SK-N-SH treated with all-trans-retinoic acid at 6 μM for 48 hours (cell line): ENCODE data around the gene KRTAP1-3.

Source experiments
- ATAC-seq: fragments of 200-7000 bp; cut with Tn5 transposase; 3 replicates; pipeline ENCODE4 v1.9.1; 2020; ENCODE audit warnings: mild to moderate bottlenecking, moderate library complexity
- ARNTL ChIP-seq: fragments of 450-650 bp; formaldehyde crosslinking; IDR thresholded peaks from 2 replicates; pipeline ENCODE4 v1.5.0; 2020; ENCODE audit warnings: low read depth, mild to moderate bottlenecking, moderate library complexity, borderline replicate concordance
- BACH2 ChIP-seq: fragments of 250-450 bp; sonication (Bioruptor Pico); IDR thresholded peaks from 2 replicates; pipeline ENCODE4 v1.9.0; 2021; ENCODE audit warnings: mild to moderate bottlenecking, borderline replicate concordance
- CSDC2 ChIP-seq: fragments of 250-450 bp; sonication (Bioruptor Pico); IDR thresholded peaks from 2 replicates; pipeline ENCODE4 v1.5.0; 2020; ENCODE audit warnings: mild to moderate bottlenecking, moderate library complexity
- ESRRG ChIP-seq: fragments of 250-450 bp; sonication (Bioruptor Pico); IDR thresholded peaks from 2 replicates; pipeline ENCODE4 v1.6.1; 2021; ENCODE audit warnings: mild to moderate bottlenecking
- GLIS3 ChIP-seq: fragments of 250-450 bp; sonication (Bioruptor Pico); IDR thresholded peaks from 2 replicates; pipeline ENCODE4 v1.5.0; 2020; ENCODE audit warnings: mild to moderate bottlenecking, moderate library complexity
- ISL1 ChIP-seq: fragments of 250-450 bp; sonication (Bioruptor Pico); IDR thresholded peaks from 2 replicates; pipeline ENCODE4 v2.1.2; 2022; ENCODE audit warnings: mild to moderate bottlenecking, moderate library complexity
- OSR1 ChIP-seq: fragments of 250-450 bp; sonication (Bioruptor Pico); IDR thresholded peaks from 2 replicates; pipeline ENCODE4 v1.8.0; 2022; ENCODE audit warnings: moderate library complexity, mild to moderate bottlenecking, inconsistent platforms
- PPARA ChIP-seq: fragments of 250-450 bp; sonication (Bioruptor Pico); IDR thresholded peaks from 2 replicates; pipeline ENCODE4 v1.5.0; 2020; ENCODE audit warnings: mild to moderate bottlenecking, borderline replicate concordance
- RARB ChIP-seq: fragments of 250-450 bp; sonication (Bioruptor Pico); IDR thresholded peaks from 2 replicates; pipeline ENCODE4 v1.8.0; 2021; ENCODE audit warnings: mild to moderate bottlenecking, moderate library complexity
- SNAI2 ChIP-seq: fragments of 250-450 bp; sonication (Bioruptor Pico); IDR thresholded peaks from 2 replicates; pipeline ENCODE4 v1.5.0; 2020; ENCODE audit warnings: mild to moderate bottlenecking, moderate library complexity
- TCF4 ChIP-seq: fragments of 250-450 bp; sonication (Bioruptor Pico); IDR thresholded peaks from 2 replicates; pipeline ENCODE4 v1.8.0; 2021; ENCODE audit warnings: mild to moderate bottlenecking, moderate library complexity, borderline replicate concordance
- TOX ChIP-seq: fragments of 250-450 bp; sonication (Bioruptor Pico); IDR thresholded peaks from 2 replicates; pipeline ENCODE4 v1.8.0; 2021; ENCODE audit warnings: mild to moderate bottlenecking, moderate library complexity, borderline replicate concordance
- ZC3H10 ChIP-seq: fragments of 250-450 bp; sonication (Bioruptor Pico); IDR thresholded peaks from 2 replicates; pipeline ENCODE4 v1.5.1; 2021; ENCODE audit warnings: mild to moderate bottlenecking, moderate library complexity
- ZFP3 ChIP-seq: fragments of 250-450 bp; sonication (Bioruptor Pico); IDR thresholded peaks from 2 replicates; pipeline ENCODE4 v1.5.0; 2020; ENCODE audit warnings: mild to moderate bottlenecking, moderate library complexity
- ZFP30 ChIP-seq: fragments of 450-650 bp; formaldehyde crosslinking; IDR thresholded peaks from 2 replicates; pipeline ENCODE4 v1.5.0; 2022; ENCODE audit warnings: mild to moderate bottlenecking, moderate library complexity
- ZNF565 ChIP-seq: fragments of 450-650 bp; formaldehyde crosslinking; conservative IDR thresholded peaks from 2 replicates; pipeline ENCODE4 v1.5.0; 2020; ENCODE audit warnings: low read depth, mild to moderate bottlenecking, moderate library complexity
- ZNF70 ChIP-seq: fragments of 450-650 bp; formaldehyde crosslinking; IDR thresholded peaks from 2 replicates; pipeline ENCODE4 v1.5.0; 2020; ENCODE audit warnings: mild to moderate bottlenecking, moderate library complexity
- ZNF8 ChIP-seq: fragments of 450-650 bp; formaldehyde crosslinking; IDR thresholded peaks from 2 replicates; pipeline ENCODE4 v1.5.0; 2020; ENCODE audit warnings: mild to moderate bottlenecking, moderate library complexity
- TF ChIP-seq, protein P1 (sequence below): fragments of 250-450 bp; sonication (Bioruptor Pico); IDR thresholded peaks from 2 replicates; pipeline ENCODE4 v1.8.0; 2020; ENCODE audit warnings: mild to moderate bottlenecking, moderate library complexity, borderline replicate concordance
- TF ChIP-seq, protein P2 (sequence below): fragments of 250-450 bp; sonication (Bioruptor Pico); IDR thresholded peaks from 2 replicates; pipeline ENCODE4 v1.8.0; 2021; ENCODE audit warnings: low read depth, mild to moderate bottlenecking, moderate library complexity, borderline replicate concordance
- TF ChIP-seq, protein P3 (sequence below): fragments of 250-450 bp; sonication (Bioruptor Pico); IDR thresholded peaks from 2 replicates; pipeline ENCODE4 v1.5.1; 2020; ENCODE audit warnings: low read depth, mild to moderate bottlenecking, moderate library complexity
- TF ChIP-seq, protein P4 (sequence below): fragments of 250-450 bp; sonication (Bioruptor Pico); IDR thresholded peaks from 2 replicates; pipeline ENCODE4 v1.5.1; 2021; ENCODE audit warnings: mild to moderate bottlenecking, moderate library complexity

Gene KRTAP1-3

DNA sequence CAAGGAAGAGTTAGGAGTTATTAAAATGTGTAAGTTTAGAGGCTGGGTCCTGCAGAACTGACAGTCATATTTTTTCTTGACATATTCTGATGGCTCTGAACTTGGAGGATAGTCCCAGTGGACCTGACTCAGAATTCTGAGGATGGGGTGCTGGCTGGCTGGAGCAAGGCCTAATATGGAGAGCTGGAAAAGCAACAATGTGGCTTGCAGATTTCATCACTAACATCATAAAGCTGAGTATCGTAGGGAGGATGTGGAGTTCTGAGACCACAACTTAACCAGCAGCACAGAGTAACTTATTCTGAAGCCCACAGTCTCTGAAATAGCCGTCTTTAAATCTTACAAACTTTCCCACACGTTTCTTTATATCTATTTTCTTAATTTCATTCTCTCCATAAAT is 10.0 kb downstream of the KRTAP1-3 start:
- ATAC-seq, result no peak
- no peak for TF ChIP-seq ZNF8
- TF ChIP-seq GLIS3 (CRISPR knock-in tag), result no peak
- TF ChIP-seq ZFP3 (CRISPR knock-in tag), result no peak
- TF ChIP-seq SNAI2 (CRISPR knock-in tag), result no peak
- TF ChIP-seq ARNTL (CRISPR knock-in tag), result no peak
- TF ChIP-seq ZNF70, result no peak
- no peak for TF ChIP-seq PPARA (CRISPR knock-in tag)
- no peak for TF ChIP-seq BACH2
- TF ChIP-seq TCF4, result no peak
- TF ChIP-seq ESRRG (CRISPR knock-in tag), result no peak
- no peak for TF ChIP-seq ZFP30 (CRISPR knock-in tag)
- TF ChIP-seq, protein P1, sequence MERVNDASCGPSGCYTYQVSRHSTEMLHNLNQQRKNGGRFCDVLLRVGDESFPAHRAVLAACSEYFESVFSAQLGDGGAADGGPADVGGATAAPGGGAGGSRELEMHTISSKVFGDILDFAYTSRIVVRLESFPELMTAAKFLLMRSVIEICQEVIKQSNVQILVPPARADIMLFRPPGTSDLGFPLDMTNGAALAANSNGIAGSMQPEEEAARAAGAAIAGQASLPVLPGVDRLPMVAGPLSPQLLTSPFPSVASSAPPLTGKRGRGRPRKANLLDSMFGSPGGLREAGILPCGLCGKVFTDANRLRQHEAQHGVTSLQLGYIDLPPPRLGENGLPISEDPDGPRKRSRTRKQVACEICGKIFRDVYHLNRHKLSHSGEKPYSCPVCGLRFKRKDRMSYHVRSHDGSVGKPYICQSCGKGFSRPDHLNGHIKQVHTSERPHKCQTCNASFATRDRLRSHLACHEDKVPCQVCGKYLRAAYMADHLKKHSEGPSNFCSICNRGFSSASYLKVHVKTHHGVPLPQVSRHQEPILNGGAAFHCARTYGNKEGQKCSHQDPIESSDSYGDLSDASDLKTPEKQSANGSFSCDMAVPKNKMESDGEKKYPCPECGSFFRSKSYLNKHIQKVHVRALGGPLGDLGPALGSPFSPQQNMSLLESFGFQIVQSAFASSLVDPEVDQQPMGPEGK (CRISPR knock-in tag), result no peak
- no peak for TF ChIP-seq ZC3H10 (CRISPR knock-in tag)
- TF ChIP-seq, protein P2, sequence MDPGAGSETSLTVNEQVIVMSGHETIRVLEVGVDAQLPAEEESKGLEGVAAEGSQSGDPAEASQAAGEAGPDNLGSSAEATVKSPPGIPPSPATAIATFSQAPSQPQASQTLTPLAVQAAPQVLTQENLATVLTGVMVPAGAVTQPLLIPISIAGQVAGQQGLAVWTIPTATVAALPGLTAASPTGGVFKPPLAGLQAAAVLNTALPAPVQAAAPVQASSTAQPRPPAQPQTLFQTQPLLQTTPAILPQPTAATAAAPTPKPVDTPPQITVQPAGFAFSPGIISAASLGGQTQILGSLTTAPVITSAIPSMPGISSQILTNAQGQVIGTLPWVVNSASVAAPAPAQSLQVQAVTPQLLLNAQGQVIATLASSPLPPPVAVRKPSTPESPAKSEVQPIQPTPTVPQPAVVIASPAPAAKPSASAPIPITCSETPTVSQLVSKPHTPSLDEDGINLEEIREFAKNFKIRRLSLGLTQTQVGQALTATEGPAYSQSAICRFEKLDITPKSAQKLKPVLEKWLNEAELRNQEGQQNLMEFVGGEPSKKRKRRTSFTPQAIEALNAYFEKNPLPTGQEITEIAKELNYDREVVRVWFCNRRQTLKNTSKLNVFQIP (CRISPR knock-in tag), result no peak
- TF ChIP-seq CSDC2, result no peak
- TF ChIP-seq ZNF565 (CRISPR knock-in tag), result no peak
- TF ChIP-seq RARB (CRISPR knock-in tag), result no peak
- TF ChIP-seq, protein P3, sequence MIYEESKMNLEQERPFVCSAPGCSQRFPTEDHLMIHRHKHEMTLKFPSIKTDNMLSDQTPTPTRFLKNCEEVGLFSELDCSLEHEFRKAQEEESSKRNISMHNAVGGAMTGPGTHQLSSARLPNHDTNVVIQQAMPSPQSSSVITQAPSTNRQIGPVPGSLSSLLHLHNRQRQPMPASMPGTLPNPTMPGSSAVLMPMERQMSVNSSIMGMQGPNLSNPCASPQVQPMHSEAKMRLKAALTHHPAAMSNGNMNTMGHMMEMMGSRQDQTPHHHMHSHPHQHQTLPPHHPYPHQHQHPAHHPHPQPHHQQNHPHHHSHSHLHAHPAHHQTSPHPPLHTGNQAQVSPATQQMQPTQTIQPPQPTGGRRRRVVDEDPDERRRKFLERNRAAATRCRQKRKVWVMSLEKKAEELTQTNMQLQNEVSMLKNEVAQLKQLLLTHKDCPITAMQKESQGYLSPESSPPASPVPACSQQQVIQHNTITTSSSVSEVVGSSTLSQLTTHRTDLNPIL (CRISPR knock-in tag), result no peak

DNA sequence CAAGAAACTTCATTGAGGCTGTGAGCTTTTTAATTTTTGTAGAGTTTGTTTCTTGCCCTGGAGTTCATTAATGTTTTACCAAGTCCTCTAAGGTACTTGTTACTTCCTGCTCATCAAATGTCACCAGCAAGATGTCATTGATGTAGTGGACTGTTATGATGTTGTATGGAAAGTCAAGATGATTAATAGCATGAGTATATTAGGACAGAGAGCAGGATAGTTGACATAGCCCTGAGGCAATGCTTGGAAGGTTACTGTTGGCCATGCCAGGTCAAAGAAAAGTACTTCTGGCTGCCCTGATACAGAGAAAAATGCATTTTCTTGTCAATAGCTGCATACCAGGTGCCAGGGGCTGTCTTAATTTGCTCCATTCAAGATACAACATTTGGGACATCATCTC is 14.3 kb downstream of the KRTAP1-3 start:
- TF ChIP-seq TCF4 (no peak), PPARA (CRISPR knock-in tag) (no peak), GLIS3 (CRISPR knock-in tag) (no peak), ESRRG (CRISPR knock-in tag) (no peak)
- TF ChIP-seq, protein P1 (CRISPR knock-in tag), result no peak
- no peak for ATAC-seq

DNA sequence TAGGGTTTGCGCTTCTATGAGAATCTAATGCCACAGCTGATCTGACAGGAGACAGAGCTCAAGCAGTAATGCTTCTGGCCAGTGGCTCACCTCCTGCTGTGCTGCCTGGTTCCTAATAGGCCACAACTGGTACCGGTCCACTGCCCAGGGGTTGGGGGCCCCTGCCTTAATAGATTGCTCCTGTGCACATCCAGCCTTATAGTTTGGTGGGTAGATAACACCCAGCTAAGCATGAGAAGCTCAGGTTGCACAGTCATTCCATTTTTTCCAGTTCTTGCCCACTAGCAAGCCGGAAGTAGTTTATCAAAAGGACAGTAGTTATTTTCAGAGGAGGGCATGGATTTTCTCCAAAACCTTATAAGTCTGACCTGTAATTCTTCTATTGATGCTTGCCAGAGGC is 15.3 kb downstream of the KRTAP1-3 start:
- no peak for TF ChIP-seq SNAI2 (CRISPR knock-in tag)
- TF ChIP-seq TOX (CRISPR knock-in tag), result no peak
- TF ChIP-seq TCF4, result no peak
- TF ChIP-seq RARB (CRISPR knock-in tag), result no peak
- no peak for ATAC-seq

DNA sequence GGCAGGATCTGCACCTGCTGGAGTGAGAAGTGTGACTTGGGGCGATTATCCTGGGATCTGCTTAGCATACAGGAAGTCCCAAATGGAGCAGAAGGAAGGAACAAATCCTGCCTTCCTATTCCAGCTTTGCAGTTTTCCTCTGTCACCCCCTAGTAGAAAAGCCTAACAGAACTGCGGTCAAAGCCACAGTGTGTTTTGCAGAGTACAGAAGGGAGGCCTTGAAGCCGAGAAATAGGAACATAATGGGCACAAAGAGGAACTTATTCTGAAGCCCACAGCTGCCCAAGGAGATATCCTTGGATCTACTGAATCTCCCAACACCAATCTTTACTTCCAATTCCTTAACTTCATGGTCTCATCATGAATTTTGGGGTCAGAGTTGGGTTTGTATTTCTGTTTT is 16.1 kb downstream of the KRTAP1-3 start:
- no peak for TF ChIP-seq ZNF565 (CRISPR knock-in tag)
- no peak for TF ChIP-seq PPARA (CRISPR knock-in tag)
- no peak for TF ChIP-seq ZFP3 (CRISPR knock-in tag)
- TF ChIP-seq TCF4, result no peak
- no peak for TF ChIP-seq CSDC2
- TF ChIP-seq ZNF8, result no peak
- TF ChIP-seq, protein P4, sequence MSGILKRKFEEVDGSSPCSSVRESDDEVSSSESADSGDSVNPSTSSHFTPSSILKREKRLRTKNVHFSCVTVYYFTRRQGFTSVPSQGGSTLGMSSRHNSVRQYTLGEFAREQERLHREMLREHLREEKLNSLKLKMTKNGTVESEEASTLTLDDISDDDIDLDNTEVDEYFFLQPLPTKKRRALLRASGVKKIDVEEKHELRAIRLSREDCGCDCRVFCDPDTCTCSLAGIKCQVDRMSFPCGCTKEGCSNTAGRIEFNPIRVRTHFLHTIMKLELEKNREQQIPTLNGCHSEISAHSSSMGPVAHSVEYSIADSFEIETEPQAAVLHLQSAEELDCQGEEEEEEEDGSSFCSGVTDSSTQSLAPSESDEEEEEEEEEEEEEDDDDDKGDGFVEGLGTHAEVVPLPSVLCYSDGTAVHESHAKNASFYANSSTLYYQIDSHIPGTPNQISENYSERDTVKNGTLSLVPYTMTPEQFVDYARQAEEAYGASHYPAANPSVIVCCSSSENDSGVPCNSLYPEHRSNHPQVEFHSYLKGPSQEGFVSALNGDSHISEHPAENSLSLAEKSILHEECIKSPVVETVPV (CRISPR knock-in tag), result no peak
- no peak for TF ChIP-seq ZC3H10 (CRISPR knock-in tag)
- TF ChIP-seq GLIS3 (CRISPR knock-in tag), result no peak
- TF ChIP-seq, protein P1 (CRISPR knock-in tag), result no peak
- no peak for TF ChIP-seq TOX (CRISPR knock-in tag)
- no peak for TF ChIP-seq BACH2
- no peak for TF ChIP-seq ISL1 (CRISPR knock-in tag)
- no peak for TF ChIP-seq ZFP30 (CRISPR knock-in tag)
- TF ChIP-seq OSR1 (CRISPR knock-in tag), result no peak
- TF ChIP-seq ZNF70, result no peak

More for the DNA sequence above, 16.1 kb downstream of the KRTAP1-3 start:
- no peak for ATAC-seq
